OCI-LY7 (cell line): ENCODE measurements around the gene CASQ1. TPM values are rescaled to one million over a fixed set of nuclear protein-coding genes. Genes with fewer than 3 reads are reported as not detected.

Experiments
- BruUV-seq: library from RNA; stranded (reverse); fragments of 400-500 nt; replicated peaks from 2 replicates; lab custom pipeline; 2021; lab: Mats Ljungman, UMichigan
- CTCF ChIA-PET: fragments of 300-600 bp; sonication (Branson Sonifier 250); formaldehyde crosslinking; loops from one replicate; lab custom pipeline; 2022; ENCODE audit warnings: antibody characterized with exemption; ENCODE audit not compliant: unreplicated experiment; lab: Charles Lee
- POLR2A ChIA-PET: fragments of 300-600 bp; sonication (Branson Sonifier 250); formaldehyde crosslinking; loops from one replicate; lab custom pipeline; 2022; ENCODE audit warnings: antibody characterized with exemption; lab: Charles Lee
- DNase-seq: peaks from one replicate; pipeline ENCODE4 v3.0.0-alpha.2; 2015; ENCODE audit warnings: low spot score
- H2AFZ ChIP-seq: fragments of 200-600 bp; sonication (generic), shearing (Covaris generic); 2 replicates; pipeline ENCODE4 v1.6.1; 2014; ENCODE audit warnings: mild to moderate bottlenecking, antibody characterized with exemption, low read length, moderate library complexity
- H3K27ac ChIP-seq: fragments of 200-600 bp; sonication (generic); 2 replicates; pipeline ENCODE4 v1.5.1; 2014; ENCODE audit warnings: mixed run types, low read depth, mild to moderate bottlenecking, moderate library complexity, low read length, inconsistent platforms; ENCODE audit not compliant: poor library complexity, severe bottlenecking
- H3K36me3 ChIP-seq: fragments of 200-600 bp; sonication (generic); 2 replicates; pipeline ENCODE4 v1.6.1; 2014; ENCODE audit warnings: mild to moderate bottlenecking, antibody characterized with exemption, low read length, moderate library complexity, mixed read lengths; ENCODE audit not compliant: insufficient read depth
- H3K4me1 ChIP-seq: fragments of 200-600 bp; sonication (generic); 2 replicates; pipeline ENCODE4 v1.5.1; 2014; ENCODE audit warnings: mild to moderate bottlenecking, low read length; ENCODE audit not compliant: insufficient read depth, poor library complexity, severe bottlenecking
- H3K4me2 ChIP-seq: fragments of 200-600 bp; sonication (generic); 2 replicates; pipeline ENCODE4 v1.6.1; 2014; ENCODE audit warnings: mild to moderate bottlenecking, low read length
- H3K4me3 ChIP-seq: fragments of 200-600 bp; sonication (generic); 2 replicates; pipeline ENCODE4 v1.5.1; 2014; ENCODE audit warnings: mild to moderate bottlenecking, low read depth, low read length; ENCODE audit not compliant: poor library complexity, severe bottlenecking
- H3K79me2 ChIP-seq: fragments of 200-600 bp; sonication (generic); 2 replicates; pipeline ENCODE4 v1.6.1; 2016; ENCODE audit warnings: low read depth, mild to moderate bottlenecking, low read length, moderate library complexity, mixed read lengths; ENCODE audit not compliant: insufficient read depth
- H3K9me2 ChIP-seq: fragments of 200-600 bp; sonication (generic); 2 replicates; pipeline ENCODE4 v1.6.1; 2016; ENCODE audit warnings: mild to moderate bottlenecking, low read length, mixed read lengths; ENCODE audit not compliant: insufficient read depth
- H3K9me3 ChIP-seq: fragments of 200-600 bp; sonication (generic); 2 replicates; pipeline ENCODE4 v1.6.1; 2014; ENCODE audit warnings: mild to moderate bottlenecking, mixed run types, low read length, mixed read lengths
- H4K20me1 ChIP-seq: fragments of 200-600 bp; sonication (generic); 2 replicates; pipeline ENCODE4 v1.6.1; 2014; ENCODE audit warnings: mild to moderate bottlenecking, antibody characterized with exemption, low read length, moderate library complexity, mixed read lengths; ENCODE audit not compliant: insufficient read depth
- EZH2phosphoT487 ChIP-seq: fragments of 200-600 bp; sonication (generic); IDR thresholded peaks from 2 replicates; pipeline ENCODE4 v1.6.1; 2018; ENCODE audit warnings: low read depth, borderline replicate concordance, mild to moderate bottlenecking, mixed run types, antibody characterized with exemption, low read length, moderate library complexity, mixed read lengths
- intact Hi-C: fragments of 100-400 bp; cut with micrococcal nuclease; formaldehyde crosslinking; loops from one replicate; pipeline ENCODE4 v1.10.0; 2022; ENCODE audit not compliant: unreplicated experiment
- total RNA-seq, 2 experiments: library from RNA; depleted of rRNA in 1 of 2; stranded (reverse); fragments of >200 nt in 1 of 2; shearing (Covaris generic) in 1 of 2; gene quantifications; 2 replicates each; pipeline ENCODE4 v1.2.3, GENCODE V29; 2014 to 2022
- TF ChIP-seq, protein P1 (sequence below): fragments of 200-600 bp; sonication (generic); conservative IDR thresholded peaks from 2 replicates; pipeline ENCODE4 v1.5.1; 2014; ENCODE audit warnings: mild to moderate bottlenecking, antibody characterized with exemption, low read length, moderate library complexity, mixed read lengths

CASQ1 gene
- total RNA-seq, 2 experiments from 2014 or later: not detected

GRCh38 chr1:160204526-160205241, 14.3 kb downstream of the CASQ1 start:
- ChIA-PET POLR2A (interaction anchor here (0.5 to 2.6 kb wide), 11 partner anchors 8 to 510 kb away, joined by 3 to 12 read pairs (median 4); partner anchors contain the start of genes DCAF8 and PEX19), CTCF (interaction anchor here (0.6 to 1.0 kb wide), 3 partner anchors 9 to 318 kb away, joined by 3 to 4 read pairs (median 3); partner anchors contain the start of gene SLAMF6)
- Histone ChIP-seq H3K79me2 (peaks cover 6% of the 10 kb centered on the region; the same call in 1 of the 2 replicates), H3K9me3 (no peaks in the 10 kb centered on the region), H3K27ac (peak overlapping the region; percentile 81), H3K9me2 (no peaks in the 10 kb centered on the region), H4K20me1 (0 out of 2 replicates have a peak, but pooled peaks cover 5% of the 10 kb centered on the region), H3K4me1 (peaks cover 44% of the 10 kb centered on the region), H2AFZ (peak overlapping the region; percentile 57), H3K4me3 (peak overlapping the region; percentile 98), H3K4me2 (peak overlapping the region; percentile 92), H3K36me3 (peaks cover 28% of the 10 kb centered on the region)
- DNase-seq: peak; percentile 73
- no TSS peak for BruUV-seq
- TF ChIP-seq, protein P1, sequence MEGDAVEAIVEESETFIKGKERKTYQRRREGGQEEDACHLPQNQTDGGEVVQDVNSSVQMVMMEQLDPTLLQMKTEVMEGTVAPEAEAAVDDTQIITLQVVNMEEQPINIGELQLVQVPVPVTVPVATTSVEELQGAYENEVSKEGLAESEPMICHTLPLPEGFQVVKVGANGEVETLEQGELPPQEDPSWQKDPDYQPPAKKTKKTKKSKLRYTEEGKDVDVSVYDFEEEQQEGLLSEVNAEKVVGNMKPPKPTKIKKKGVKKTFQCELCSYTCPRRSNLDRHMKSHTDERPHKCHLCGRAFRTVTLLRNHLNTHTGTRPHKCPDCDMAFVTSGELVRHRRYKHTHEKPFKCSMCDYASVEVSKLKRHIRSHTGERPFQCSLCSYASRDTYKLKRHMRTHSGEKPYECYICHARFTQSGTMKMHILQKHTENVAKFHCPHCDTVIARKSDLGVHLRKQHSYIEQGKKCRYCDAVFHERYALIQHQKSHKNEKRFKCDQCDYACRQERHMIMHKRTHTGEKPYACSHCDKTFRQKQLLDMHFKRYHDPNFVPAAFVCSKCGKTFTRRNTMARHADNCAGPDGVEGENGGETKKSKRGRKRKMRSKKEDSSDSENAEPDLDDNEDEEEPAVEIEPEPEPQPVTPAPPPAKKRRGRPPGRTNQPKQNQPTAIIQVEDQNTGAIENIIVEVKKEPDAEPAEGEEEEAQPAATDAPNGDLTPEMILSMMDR: no peak
- TF ChIP-seq EZH2phosphoT487: no peak
- intact Hi-C loops: loop anchor here (2.0 to 5.0 kb wide), 2 partner anchors 58 to 403 kb away; partner anchors contain the start of gene DCAF8

- Histone ChIP-seq H3K4me3 (peak within 1 kb of the TSS; percentile 98), H3K4me1 (peaks cover 44% of the 10 kb centered on the region), H3K9me3 (no peaks in the 10 kb centered on the region), H3K4me2 (peak within 1 kb of the TSS; percentile 97), H3K79me2 (peaks cover 6% of the 10 kb centered on the region; the same call in 1 of the 2 replicates), H3K27ac (peak within 1 kb of the TSS; percentile 81), H3K9me2 (no peaks in the 10 kb centered on the region), H3K36me3 (peaks cover 35% of the 10 kb centered on the region), H4K20me1 (0 out of 2 replicates have a peak, but pooled peaks cover 5% of the 10 kb centered on the region), H2AFZ (peak within 1 kb of the TSS; percentile 57)
- no TSS peak for BruUV-seq
- intact Hi-C loops: loop anchor here (2.0 kb wide), 1 partner anchor 57 kb away; the partner anchor contains the start of gene DCAF8
- ChIA-PET CTCF (interaction anchor here (0.6 to 1.0 kb wide), 2 partner anchors 12 to 336 kb away, joined by 3 read pairs; no protein-coding TSS in a partner anchor), POLR2A (interaction anchor here (0.5 to 1.5 kb wide), 9 partner anchors 23 to 509 kb away, joined by 3 to 6 read pairs (median 3); partner anchors contain the start of genes DCAF8, IGSF8 and PEX19)
- TF ChIP-seq, protein P1: no peak
- TF ChIP-seq EZH2phosphoT487: no peak
- peak; percentile 77 for DNase-seq
Observed at GRCh38 chr1:160205242-160206035, 15.1 kb downstream of the CASQ1 start, which contains the start of gene PEA15. PEA15 (plus strand) TSS chr1:160205384; CDS start chr1:160211545, 6,161 bp downstream.
